T-helper 2 cell (primary cell): Measurements from ENCODE around the gene MCU.
A peak's percentile ranks its signal among the peaks of the same experiment; 100 is the strongest.

Experiments used
- DNase-seq, 5 experiments: peaks; one replicate each; pipeline versions ENCODE4 v3.0.0 to v3.0.0-alpha.2; 2012 to 2022

The MCU gene

DNA sequence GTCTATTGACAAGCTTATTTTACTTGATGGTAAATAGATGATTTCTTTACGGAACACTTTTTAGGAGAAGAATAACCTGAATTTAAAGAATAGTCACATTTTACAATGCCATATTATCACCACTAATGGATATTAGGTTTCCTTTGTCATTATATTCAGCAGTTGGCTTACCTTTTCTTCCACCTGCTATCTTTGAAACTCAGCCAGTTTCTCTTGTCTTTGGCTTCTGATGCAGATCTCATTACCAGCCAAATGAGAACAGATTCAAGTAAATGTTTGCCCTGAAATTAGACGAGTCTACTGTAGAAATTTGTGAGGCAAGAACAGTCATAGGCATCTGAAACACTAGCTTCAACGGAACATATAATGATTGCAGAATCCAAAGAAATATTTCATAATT lies 116.1 kb downstream of the MCU start:
- DNase-seq = no peak

DNA sequence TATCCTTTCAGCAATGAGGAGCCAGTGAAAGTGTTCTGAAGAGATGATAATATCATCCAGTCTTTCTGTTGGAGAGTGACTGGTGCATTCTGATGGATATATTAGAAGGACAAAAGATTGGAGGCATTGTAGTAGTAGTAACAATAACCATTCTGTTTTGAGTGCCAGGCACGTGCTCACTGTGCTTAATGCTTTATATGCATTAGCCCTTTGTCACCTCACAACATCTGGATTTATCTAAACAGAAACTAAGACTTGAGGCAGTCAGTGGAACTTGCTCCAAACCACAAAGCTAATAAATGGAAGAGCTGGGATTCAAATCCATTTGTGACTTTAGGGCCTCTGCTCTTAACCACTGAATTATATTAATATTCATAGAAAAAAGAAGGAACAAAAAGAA lies 117.1 kb downstream of the MCU start:
- DNase-seq = no peak

DNA sequence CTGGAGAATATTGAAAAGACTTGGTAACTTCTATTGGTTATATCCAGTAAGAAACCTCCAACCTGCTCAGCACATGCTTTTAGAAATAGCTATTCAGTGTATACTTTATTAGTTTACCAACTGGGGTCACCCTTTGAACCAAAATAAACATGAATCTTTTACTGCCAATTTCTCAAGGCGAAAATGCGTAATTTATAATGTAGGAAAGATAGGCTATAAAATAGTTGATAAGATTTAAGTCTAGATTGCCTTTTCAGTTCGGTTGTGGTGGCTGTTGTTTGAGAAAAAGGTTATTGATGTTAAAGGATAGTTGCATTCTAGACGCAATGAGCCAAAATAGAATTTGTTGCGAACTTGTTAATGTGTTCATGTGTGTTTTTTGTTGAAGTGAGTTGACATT lies 119.0 kb downstream of the MCU start:
- no peak for DNase-seq

DNA sequence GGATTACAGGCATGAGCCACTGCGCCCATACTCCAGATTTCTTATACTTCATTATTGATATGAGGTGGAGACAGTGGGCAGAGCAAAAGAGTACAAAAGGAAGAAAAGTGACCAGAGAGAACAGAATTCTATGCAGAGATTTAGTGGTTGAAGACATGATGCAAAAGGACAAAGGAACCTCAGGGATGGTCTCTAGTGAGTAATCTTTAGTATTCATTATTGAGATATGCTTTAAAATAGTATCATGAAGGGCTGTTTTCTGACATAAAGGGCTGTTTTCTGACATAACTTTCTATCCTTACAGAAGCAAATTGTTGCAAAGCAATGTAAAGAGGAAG lies 120.4 kb downstream of the MCU start:
- no peak for DNase-seq

DNA sequence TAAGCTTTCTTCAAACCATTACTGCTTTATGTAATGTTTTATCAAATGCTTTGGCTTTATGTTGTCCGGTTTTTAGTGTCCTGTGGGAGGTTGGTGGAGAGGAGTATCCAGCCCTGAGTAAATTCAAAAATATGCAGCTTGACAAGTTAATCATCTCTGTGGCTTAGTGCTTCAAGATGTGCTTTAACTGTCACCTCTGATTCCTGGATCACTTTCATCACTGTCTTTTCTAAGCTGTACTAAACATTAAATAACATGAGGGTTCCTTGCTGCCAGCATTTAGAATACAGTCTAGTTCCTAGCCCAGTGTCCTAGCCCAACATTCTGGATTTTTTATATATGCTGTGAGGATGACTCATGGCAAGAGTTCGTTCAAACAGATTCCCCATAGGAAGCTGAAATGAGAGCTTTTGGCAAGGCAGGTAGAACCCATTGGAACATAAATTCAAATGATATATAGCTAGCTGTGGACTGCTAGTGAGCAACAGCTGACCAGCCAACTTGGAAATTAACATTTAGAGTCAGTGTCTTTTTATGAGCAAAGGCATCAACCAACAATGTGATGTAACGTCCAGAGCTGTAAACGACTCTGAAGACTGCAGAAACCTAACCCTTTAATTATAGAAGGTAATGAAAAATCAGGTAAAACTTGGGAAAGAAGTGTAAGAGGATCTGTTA lies 120.9 kb downstream of the MCU start:
- no peak for DNase-seq

DNA sequence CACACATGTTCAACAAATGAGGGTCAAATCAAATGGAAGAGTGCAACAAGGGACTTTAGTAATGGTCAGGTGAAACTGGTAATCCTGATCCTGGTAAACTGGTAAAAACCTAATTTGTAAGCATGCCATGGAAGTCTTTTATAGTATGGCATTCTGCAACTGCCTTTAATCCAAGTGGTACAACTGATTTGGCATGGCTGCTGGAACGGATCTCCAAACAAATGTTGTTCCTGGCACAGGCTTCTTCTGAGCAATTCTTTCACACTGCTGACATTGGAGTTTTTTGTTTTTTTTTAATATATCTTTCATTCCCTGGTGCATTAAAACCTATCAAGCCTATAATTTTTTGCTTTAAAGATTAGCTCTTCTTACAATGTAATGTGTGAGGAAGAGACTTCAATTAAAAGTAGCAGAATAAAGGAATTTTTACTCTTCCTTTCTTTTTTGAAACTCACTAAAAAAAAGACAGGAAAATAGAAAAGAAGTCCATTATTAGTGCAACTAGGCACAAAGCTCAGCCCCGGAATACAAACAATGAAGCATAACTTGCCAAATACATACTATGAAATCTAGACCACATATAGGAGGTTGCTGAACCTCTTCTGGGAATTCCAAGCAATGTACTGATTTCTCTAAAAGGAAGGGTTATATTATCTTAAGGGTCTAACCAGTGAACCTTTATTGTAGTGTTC lies 122.3 kb downstream of the MCU start:
- no peak for DNase-seq

DNA sequence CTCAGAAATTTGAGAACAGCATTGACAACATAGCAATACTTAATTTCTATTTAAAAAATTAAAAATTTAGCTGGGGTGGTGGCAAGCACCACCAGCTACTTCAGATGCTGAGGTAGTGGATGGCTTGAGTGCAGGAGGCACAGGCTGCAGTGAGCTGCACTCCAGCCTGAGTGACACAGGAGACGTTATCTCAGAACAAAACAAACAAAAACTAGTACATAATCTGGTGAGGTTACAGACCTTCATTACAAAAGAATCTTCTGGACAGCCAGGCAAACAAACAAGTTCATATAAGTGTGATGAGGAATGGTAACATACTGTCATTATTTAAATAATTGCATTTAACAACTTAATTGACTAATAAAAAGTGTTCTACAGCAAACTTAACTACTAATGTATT lies 124.6 kb downstream of the MCU start:
- DNase-seq = no peak

DNA sequence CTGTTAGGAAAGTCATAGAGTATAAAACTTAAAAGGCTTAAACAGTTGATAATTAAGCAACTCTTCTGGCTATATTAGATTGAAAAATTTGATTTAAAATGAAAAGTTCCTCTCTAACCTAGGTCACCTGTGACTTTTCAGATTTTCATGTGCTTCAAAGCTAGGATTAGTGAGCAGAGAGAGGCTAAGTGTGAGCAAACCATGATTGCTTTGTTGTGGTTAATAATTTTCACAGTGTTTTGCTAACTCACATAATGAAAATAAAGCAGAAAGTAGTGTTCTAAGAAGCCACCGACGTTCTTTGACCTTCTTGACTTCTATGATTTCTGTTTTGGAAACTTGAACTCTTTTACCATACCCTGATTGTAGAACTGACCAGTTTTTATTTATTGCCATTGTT lies 126.1 kb downstream of the MCU start:
- DNase-seq = no peak

DNA sequence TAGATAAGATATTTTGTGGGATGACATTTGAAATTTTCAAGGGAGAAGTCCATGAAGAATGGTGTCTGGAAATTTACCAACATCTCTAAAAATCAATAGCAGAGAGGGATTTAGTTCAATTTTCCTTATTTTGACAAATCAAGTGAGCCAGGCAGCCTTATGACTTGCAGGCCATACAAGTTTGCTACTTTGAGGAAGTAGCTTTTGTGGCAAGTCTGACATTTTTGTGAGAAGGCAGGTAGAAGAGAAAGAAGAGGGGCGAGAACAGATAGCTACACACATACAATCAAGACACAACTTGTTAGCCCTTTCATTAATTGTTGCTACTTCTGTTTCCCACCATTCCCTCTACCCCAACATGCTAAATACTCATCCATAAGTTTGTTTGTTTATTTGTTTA lies 127.1 kb downstream of the MCU start:
- no peak for DNase-seq

DNA sequence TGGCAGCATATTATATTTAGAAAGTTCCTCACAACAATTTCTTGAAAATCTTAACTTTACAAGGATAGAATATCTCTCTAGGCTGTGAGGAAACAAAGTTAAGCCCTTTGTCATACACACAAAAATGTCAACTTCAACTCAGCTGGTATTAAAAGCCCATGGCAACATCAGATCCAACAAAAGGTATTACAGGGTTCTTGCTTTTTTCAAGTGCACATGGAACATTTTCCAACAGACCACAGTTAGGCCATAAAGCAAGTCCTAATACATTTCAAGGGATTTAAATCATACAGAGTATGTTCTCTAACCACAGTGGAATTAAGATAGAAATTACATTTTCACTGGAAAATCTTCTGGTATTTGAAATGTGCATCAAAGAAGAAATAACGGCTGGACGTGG lies 129.7 kb downstream of the MCU start:
- DNase-seq = no peak

DNA sequence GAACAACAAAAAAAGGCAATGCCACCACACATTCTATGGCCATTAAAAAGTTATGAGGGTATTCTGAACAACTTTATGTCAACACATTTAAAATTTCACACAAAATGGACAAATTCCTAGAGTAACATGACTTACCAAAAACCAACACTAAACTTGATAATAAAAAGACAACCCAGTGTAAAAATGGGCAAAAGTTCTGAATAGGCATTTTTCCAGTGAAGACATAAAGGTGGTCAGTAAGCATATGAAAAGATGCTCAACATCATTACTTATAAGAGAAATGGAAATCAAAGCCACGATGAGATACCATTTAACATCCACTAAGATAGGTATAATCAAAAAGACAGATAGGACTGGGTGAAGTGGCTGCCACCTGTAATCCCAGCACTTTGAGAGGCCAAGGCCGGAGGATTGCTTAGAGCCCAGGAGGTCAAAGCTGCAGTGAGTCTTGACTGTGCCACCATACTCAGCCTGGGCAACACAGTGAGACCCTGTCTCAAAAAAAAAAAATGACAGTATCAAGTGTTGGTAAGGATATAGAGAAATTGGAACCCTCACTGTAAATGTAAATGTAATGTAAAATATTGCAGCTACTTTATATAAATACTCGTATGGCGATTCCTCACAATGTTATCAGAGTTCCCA lies 130.5 kb downstream of the MCU start:
- no peak for DNase-seq

DNA sequence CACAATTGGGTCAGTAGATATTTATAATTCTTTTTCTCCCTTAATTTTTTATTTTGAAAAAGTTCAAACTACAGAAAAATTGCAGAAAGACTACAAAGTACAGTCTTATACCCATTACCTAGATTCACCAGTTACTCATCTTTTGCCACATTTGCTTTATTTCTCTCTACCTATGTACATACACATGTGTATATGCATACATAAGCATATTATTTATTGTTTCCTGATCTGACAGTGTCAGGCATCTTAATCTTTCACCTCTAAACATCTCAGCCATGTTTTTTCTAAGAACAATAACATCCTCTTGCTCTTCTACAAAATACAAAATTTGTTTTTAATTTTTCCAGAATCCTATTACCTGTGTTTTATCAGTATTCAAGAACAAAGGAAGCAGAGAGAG lies 133.2 kb downstream of the MCU start:
- DNase-seq = no peak

DNA sequence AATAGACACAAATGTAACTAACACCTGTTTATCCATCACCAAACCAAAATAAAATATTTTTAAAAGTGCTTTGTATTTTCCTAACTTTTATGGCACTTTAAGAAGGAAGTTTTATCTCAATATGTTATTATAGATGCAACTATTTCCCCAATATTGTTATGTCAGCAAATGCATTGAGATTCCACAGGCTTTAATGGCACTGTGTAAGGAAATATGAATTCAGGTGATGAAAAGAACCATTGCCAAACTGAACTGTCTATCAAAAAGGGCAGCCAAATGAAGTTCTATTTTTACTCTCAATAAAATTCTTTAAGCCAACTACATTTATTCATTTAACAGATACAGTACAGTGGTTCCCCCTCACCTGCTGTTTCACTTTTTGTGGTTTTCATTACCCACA lies 134.4 kb downstream of the MCU start:
- no peak for DNase-seq

DNA sequence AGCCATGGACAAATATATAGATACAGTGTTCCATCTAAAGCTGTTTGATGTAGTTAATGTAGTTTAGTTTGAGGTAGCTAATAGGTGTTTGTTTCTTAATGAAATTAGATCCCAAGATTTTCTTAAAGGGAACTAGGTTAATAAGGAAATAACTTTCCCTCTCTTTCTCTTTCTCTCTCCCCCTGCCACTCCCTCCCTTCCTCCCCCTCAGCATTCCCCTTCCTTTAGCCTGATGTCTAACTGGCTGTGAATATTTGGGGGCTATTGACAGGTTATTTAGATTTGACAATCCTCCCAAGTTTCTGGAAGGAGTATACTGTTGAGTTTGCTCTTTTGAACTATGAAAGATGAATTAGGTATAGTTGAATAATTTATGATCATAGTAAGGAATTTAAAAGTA lies 136.4 kb downstream of the MCU start:
- DNase-seq = no peak

DNA sequence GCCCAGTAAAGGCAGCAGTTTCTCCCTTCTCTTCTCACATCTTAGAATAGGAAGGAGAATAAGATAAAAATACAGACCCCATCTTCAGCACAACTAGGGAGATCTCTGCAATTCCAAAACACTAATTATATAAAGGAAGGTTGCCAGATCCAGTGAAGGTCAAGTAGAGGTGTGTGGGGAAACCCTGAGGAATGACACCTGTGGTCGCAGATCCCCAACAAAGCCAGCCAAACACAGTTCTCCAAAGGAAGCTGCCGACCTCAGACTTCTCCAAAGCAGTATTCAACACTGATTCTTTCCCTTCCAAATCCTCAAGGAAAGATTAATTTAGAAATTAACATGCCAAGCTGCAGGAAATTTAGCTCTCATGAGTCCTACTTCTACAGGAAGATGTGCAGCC lies 138.7 kb downstream of the MCU start:
- no peak for DNase-seq

DNA sequence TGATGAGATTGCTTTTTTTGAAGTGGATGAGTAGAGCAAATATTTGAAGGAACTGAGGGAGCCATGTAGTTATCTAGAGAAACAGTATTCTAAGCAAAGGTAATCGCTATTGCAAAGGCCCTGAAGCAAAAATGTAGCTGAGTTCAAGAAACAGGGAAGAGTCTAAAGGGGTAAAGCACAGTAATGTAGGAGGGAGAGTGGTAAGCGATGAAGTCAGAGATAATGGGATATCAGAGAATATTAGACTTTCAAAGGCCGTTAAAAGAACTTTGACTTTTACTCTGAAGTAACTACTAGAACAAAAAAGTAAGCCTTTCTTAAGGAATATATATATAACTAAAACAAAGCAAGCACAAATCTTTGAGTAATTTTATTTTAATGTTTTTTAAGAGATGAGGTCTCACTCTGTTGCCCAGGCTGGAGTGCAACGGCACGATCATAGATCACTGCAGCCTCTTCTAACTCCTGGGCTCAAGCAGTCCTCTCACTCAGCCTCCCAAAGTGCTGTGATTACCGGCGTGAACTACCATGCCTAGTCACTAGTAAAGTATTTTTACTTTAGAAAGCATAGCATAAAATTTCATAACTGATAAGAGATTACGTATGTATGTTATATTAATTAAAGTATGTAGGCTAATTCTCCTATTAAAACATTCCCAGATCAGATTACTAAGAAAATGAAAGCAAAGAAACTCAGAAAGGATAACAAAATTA lies 139.9 kb downstream of the MCU start:
- DNase-seq = no peak

DNA sequence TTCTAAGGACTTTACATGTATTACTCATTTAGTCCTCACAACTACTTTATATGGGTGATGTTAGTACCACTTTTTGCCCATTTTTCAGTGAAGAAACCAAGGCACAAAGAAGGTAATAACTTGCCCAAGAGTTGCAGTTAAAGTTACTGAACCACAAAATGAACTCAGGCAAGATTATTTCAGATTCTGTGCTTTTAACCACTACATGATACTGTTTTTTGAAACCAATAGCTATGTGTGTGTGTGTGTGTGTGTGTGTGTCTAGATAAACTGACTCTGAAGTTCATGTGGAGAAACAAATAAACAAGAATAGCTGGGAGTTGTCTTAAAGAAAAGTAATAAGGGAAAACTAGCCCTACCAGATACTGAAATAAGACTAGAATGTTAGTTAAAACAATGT lies 140.8 kb downstream of the MCU start:
- DNase-seq = peak in 1 of 5 experiments; percentile 26

DNA sequence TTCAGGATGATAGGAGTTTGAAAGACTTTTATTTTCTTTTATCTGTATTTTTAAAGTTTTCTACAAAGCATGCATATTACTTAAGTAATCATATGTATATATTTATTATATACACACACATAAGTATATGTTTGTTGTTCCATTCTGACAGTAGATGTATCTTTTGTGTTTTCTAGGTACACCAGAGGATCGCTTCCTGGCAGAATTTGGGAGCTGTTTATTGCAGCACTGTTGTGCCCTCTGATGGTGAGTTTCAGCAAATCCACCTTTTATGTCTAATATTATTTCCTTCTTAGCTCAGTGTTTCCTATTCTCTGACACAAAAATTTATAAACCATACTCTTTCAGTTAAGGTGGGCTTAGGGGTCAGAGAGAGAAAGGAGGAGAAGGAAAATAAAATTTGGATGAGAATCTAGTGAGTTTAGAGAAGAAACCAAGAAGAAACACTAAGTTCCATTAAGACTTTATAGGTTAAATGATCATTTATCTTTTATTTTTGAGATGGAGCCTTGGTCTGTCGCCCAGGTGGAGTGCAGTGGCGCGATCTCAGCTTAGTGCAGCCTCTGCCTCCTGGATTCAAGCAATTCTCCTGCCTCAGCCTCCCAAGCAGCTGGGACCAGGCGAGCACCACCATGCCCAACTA lies 142.4 kb downstream of the MCU start:
- DNase-seq = peak in 3 of 5 experiments; percentile 7 to 68 (median 8)

DNA sequence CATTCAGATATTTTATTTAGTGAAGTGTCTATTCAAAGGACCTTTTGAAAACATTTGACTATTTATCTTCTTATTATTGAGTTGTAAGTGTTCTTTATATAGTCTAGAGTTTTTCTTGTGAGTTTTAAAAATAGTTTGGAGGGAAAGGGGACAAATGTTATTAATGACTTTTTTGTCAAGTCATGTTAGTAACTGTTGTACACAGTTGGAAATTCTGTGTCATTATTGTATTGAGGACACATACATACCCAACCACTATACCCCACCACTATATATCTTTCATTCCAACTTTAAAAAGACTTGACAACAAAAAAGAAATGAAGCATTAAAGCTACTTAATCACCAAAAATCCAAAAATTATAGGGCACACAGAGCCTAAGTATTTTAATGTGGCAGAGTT lies 148.4 kb downstream of the MCU start:
- no peak for DNase-seq

DNA sequence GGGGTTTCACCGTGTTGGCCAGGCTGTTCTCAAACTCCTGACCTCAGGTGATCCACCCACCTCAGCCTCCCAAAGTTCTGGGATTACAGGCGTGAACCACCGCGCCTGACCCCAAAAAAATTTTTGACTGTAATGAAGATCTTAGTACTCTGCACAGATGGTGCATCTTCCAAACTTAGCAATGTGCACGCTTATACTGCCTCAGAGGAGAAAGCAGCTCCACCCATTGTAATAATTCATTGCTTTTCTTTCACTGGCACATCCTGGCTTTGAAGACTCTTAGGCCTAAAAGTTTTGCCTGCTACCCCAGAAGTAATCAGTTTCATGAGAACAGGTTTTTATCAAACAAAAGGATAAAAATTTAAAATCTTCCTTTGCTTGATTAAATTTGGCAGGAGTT lies 149.5 kb downstream of the MCU start:
- no peak for DNase-seq

DNA sequence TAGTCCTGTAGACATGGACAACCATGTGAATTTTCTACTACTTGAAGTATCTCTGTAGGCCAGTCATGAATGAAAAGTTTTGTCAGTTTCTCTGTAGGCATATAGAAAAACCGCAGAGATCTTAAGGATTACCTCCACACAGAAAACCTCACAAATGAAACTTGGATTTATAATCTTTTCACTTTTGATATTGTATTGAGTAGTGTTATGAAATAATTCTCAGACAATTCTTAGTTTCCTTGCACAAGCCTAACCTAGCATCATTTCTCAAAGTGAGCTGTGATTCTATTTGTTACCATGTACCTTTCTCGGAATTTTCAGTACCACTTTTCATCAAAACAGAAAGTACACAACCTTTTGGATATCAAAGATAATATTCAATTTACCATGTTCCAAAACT lies 150.2 kb downstream of the MCU start:
- DNase-seq = peak in 1 of 5 experiments; percentile 32

DNA sequence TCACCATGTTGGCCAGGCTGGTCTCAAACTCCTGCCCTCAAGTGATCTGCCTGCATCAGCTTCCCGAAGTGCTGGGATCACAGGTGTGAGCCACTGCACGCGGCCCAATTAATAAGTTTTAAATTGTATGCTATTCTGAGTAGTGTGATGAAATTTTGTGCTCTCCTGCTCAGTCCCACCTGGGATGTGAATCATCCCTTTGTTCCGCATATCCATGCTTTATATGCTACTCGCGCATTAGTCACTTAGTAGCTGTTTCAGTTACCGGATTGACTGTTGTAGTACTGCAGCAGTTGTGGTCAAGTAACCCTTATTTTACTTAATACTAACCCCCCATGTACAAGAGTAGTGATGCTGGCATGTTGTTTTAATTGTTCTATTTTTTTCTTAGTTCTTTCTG lies 154.3 kb downstream of the MCU start:
- no peak for DNase-seq

DNA sequence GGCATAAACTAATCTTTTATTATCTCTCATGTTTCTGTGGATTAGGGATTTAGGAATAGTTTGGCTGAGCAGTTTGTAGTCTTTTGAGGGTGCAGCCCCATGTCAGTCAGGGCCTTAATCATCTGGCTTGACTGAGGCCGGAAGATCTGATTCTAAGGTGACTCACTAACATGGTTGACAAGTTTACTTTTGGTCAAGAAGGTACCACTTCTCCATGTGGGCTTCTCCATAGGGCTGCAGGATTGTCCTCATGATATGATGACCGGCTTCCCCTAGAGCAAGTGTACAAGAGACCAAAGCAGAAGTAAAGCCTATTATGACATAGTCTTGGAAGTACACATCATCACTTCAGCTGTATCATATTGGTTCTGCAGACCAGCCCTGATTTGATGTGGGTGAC lies 155.7 kb downstream of the MCU start:
- DNase-seq = no peak
